GM12878 (cell line): Measurements from ENCODE around the gene MALRD1. TPM values are rescaled to one million over a fixed set of nuclear protein-coding genes. Genes with fewer than 3 reads are reported as not detected.

Experiments used
- ATAC-seq: fragments of 200-7000 bp; cut with Tn5 transposase; 3 replicates; pipeline ENCODE4 v1.9.1; 2020; ENCODE audit warnings: mild to moderate bottlenecking, moderate library complexity
- BruUV-seq: library from RNA; stranded (reverse); fragments of 400-500 nt; replicated peaks from 2 replicates; lab custom pipeline; 2021; lab: Mats Ljungman, UMichigan
- CTCF ChIA-PET: fragments of 300-600 bp; sonication (Branson Sonifier 250); formaldehyde crosslinking; extraction: SDS; loops from one replicate; lab custom pipeline; 2021; ENCODE audit warnings: inconsistent platforms; lab: Yijun Ruan, JAX
- POLR2A ChIA-PET: fragments of 350-600 bp; formaldehyde crosslinking; extraction: SDS; loops from one replicate; lab custom pipeline; 2021; ENCODE audit warnings: inconsistent platforms; lab: Charles Lee
- RAD21 ChIA-PET: fragments of 300-600 bp; sonication (Branson Sonifier 250); formaldehyde crosslinking; loops from one replicate; lab custom pipeline; 2023; ENCODE audit warnings: antibody characterized with exemption; ENCODE audit not compliant: unreplicated experiment; lab: Charles Lee
- SMC1A ChIA-PET: fragments of 300-600 bp; sonication (Branson Sonifier 250); formaldehyde crosslinking; loops from one replicate; lab custom pipeline; 2023; ENCODE audit not compliant: unreplicated experiment, uncharacterized antibody; lab: Charles Lee
- DNase-seq: peaks from one replicate; pipeline ENCODE4 v3.0.0-alpha.2; 2011; ENCODE audit warnings: low read depth, low spot score
- FAIRE-seq: peaks from 3 replicates; lab custom pipeline; 2011; peaks lifted over from hg19 to GRCh38; lab: Jason Lieb, UNC
- H2AFZ ChIP-seq: 2 replicates; pipeline ENCODE4 v1.6.0; 2011; ENCODE audit warnings: low read depth, low read length, control low read depth; ENCODE audit not compliant: control insufficient read depth
- H3K27ac ChIP-seq: 2 replicates; pipeline ENCODE4 v1.5.1; 2011; ENCODE audit warnings: control low read depth; ENCODE audit not compliant: control insufficient read depth, insufficient read depth
- H3K27me3 ChIP-seq, 2 experiments: replicated peaks in 1 of 2; 2 replicates each; pipeline versions ENCODE4 v1.6.0 to v1.6.1; 2011; ENCODE audit warnings: low read length in 1 of 2; ENCODE audit not compliant: control insufficient read depth in 2 of 2, insufficient read depth in 2 of 2
- H3K36me3 ChIP-seq, 2 experiments: 2 replicates each; pipeline ENCODE4 v1.5.1; 2011; ENCODE audit warnings: low read length in 1 of 2; ENCODE audit not compliant: control insufficient read depth in 2 of 2, insufficient read depth in 2 of 2
- H3K4me1 ChIP-seq: 2 replicates; pipeline ENCODE4 v1.6.1; 2011; ENCODE audit warnings: mild to moderate bottlenecking, low read length, moderate library complexity, mixed read lengths; ENCODE audit not compliant: control insufficient read depth, insufficient read depth
- H3K4me2 ChIP-seq: 2 replicates; pipeline ENCODE4 v1.6.0; 2011; ENCODE audit warnings: control low read depth; ENCODE audit not compliant: control insufficient read depth, insufficient read depth
- H3K4me3 ChIP-seq: fragments of 200-600 bp; sonication (generic); 2 replicates; pipeline ENCODE4 v1.5.1; 2016
- H3K79me2 ChIP-seq: 2 replicates; pipeline ENCODE4 v1.6.0; 2011; ENCODE audit warnings: low read length; ENCODE audit not compliant: control insufficient read depth, insufficient read depth
- H3K9ac ChIP-seq: 2 replicates; pipeline ENCODE4 v1.8.0; 2011; ENCODE audit warnings: low read length, control low read depth, mixed read lengths; ENCODE audit not compliant: control insufficient read depth, insufficient read depth
- H3K9me3 ChIP-seq: replicated peaks from 3 replicates; pipeline ENCODE4 v1.5.1; 2011; ENCODE audit warnings: mild to moderate bottlenecking, low read length; ENCODE audit not compliant: control insufficient read depth, insufficient read depth
- H4K20me1 ChIP-seq: 2 replicates; pipeline ENCODE4 v1.6.0; 2011; ENCODE audit not compliant: control insufficient read depth, insufficient read depth
- ASH2L ChIP-seq: fragments of 300-600, 200-600 bp; sonication (generic); IDR thresholded peaks from 2 replicates; pipeline ENCODE4 v1.6.1; 2017; ENCODE audit warnings: low read depth, mild to moderate bottlenecking, borderline replicate concordance
- BACH1 ChIP-seq: fragments of 450-650 bp; IDR thresholded peaks from 2 replicates; pipeline ENCODE4 v1.6.1; 2017; ENCODE audit warnings: mild to moderate bottlenecking, borderline replicate concordance
- BRCA1 ChIP-seq: IDR thresholded peaks from 2 replicates; pipeline ENCODE4 v1.6.1; 2011; ENCODE audit warnings: low read depth, low read length, improper control_type of control experiment
- CHD4 ChIP-seq: fragments of 200-600 bp; sonication (generic); IDR thresholded peaks from 2 replicates; pipeline ENCODE4 v1.6.1; 2016; ENCODE audit warnings: mild to moderate bottlenecking
- CREB1 ChIP-seq: IDR thresholded peaks from 2 replicates; pipeline ENCODE4 v1.6.1; 2012; ENCODE audit warnings: low read depth, mild to moderate bottlenecking, inconsistent platforms
- GATAD2B ChIP-seq: fragments of 450-650 bp; conservative IDR thresholded peaks from 2 replicates; pipeline ENCODE4 v1.6.1; 2017; ENCODE audit warnings: low read depth, mild to moderate bottlenecking, moderate library complexity
- IRF4 ChIP-seq: IDR thresholded peaks from 2 replicates; pipeline ENCODE4 v1.6.1; 2011; ENCODE audit warnings: low read depth, low read length
- LARP7 ChIP-seq: fragments of 450-650 bp; IDR thresholded peaks from 2 replicates; pipeline ENCODE4 v1.6.1; 2017; ENCODE audit warnings: mild to moderate bottlenecking
- MYB ChIP-seq: fragments of 150-350 bp; IDR thresholded peaks from 2 replicates; pipeline ENCODE4 v1.6.1; 2014; ENCODE audit warnings: mild to moderate bottlenecking, low read depth, low read length, borderline replicate concordance
- POU2F2 ChIP-seq: IDR thresholded peaks from 3 replicates; pipeline ENCODE4 v1.6.1; 2011; ENCODE audit warnings: low read depth, mild to moderate bottlenecking, low read length, borderline replicate concordance
- RB1 ChIP-seq: fragments of 450-650 bp; formaldehyde crosslinking; IDR thresholded peaks from 2 replicates; pipeline ENCODE4 v1.6.1; 2017; ENCODE audit warnings: mild to moderate bottlenecking, borderline replicate concordance
- SIX5 ChIP-seq: IDR thresholded peaks from 2 replicates; pipeline ENCODE4 v1.6.1; 2011; ENCODE audit warnings: mild to moderate bottlenecking, low read depth, low read length, moderate library complexity; ENCODE audit not compliant: severe bottlenecking
- STAT3 ChIP-seq: IDR thresholded peaks from 2 replicates; pipeline ENCODE4 v1.6.1; 2011; ENCODE audit warnings: low read depth, low read length, improper control_type of control experiment
- ZNF207 ChIP-seq: fragments of 450-650 bp; IDR thresholded peaks from 2 replicates; pipeline ENCODE4 v1.6.1; 2014; ENCODE audit warnings: antibody characterized with exemption, mild to moderate bottlenecking, borderline replicate concordance
- ZZZ3 ChIP-seq: IDR thresholded peaks from 2 replicates; pipeline ENCODE4 v1.6.1; 2011; ENCODE audit warnings: low read depth; ENCODE audit not compliant: control insufficient read depth, insufficient read length
- WGBS: methylation state at CpG from one replicate; pipeline ENCODE4 v1.1.6; 2016; ENCODE audit warnings: low lambda C conversion rate; ENCODE audit not compliant: insufficient replicate concordance, insufficient coverage; ENCODE audit errors: missing lambda C conversion rate; 5-methylcytosine and 5-hydroxymethylcytosine counted together
- in situ Hi-C: fragments of 300-500 bp; cut with MboI; formaldehyde crosslinking; loops from 9 replicates; pipeline ENCODE4 v1.14.3; 2018; ENCODE audit warnings: mixed read lengths
- intact Hi-C: fragments of 100-400 bp; cut with micrococcal nuclease; formaldehyde crosslinking; loops from one replicate; pipeline ENCODE4 v1.14.2; 2022; ENCODE audit not compliant: unreplicated experiment
- polyA plus RNA-seq, 11 experiments: library from polyadenylated mRNA; depleted of rRNA in 4 of 11; unstranded in 6 of 11; stranded (reverse) in 5 of 11; fragments of >200 nt; fragmentation: Nextera tagmentation in 4 of 11; fragmentation: Illumina TruSeq in 1 of 11; extraction: Ambion mirVana in 4 of 11; extraction: Trizol in 1 of 11; gene quantifications; 1 replicate in 1 of 11; 2 replicates in 10 of 11; pipeline versions ENCODE4 v1.2.1 to v1.2.3, GENCODE V29; 2011 to 2016; ENCODE audit warnings: inconsistent platforms in 2 of 11, missing spikeins in 2 of 11, low read depth in 1 of 11
- total RNA-seq, 4 experiments: library from RNA; depleted of rRNA in 3 of 4; stranded (reverse); fragments of >200 nt in 3 of 4; fragmentation: Illumina TruSeq in 1 of 4; extraction: Trizol in 1 of 4; gene quantifications; 2 replicates each; pipeline versions ENCODE4 v1.2.1 to v1.2.3, GENCODE V29; 2013 to 2021
- TF ChIP-seq, protein P1 (sequence below), 3 experiments: IDR thresholded peaks in 2 of 3; conservative IDR thresholded peaks in 1 of 3; 2 replicates each; pipeline ENCODE4 v1.5.1; 2011; ENCODE audit warnings: low read depth in 3 of 3, low read length in 3 of 3, mild to moderate bottlenecking in 3 of 3, control low read depth in 2 of 3, moderate library complexity in 2 of 3, inconsistent platforms in 1 of 3, mixed read lengths in 1 of 3; ENCODE audit not compliant: control insufficient read depth in 2 of 3, insufficient read depth in 1 of 3; ENCODE audit errors: extremely low read depth in 1 of 3
- TF ChIP-seq, protein P2 (sequence below): IDR thresholded peaks from 2 replicates; pipeline ENCODE4 v1.6.1; 2011; ENCODE audit warnings: mild to moderate bottlenecking, low read depth, low read length, moderate library complexity; ENCODE audit not compliant: insufficient replicate concordance

Gene MALRD1
- total and polyA plus RNA-seq, 10 of the 15 experiments (the other 5 are each of a cell fraction or from before 2014, with no cell fraction given), result 0.12 to 6.6 (median 0.26) TPM; not detected in 2

- no peak overlapping the region for H3K4me2 ChIP-seq
- H3K27me3 ChIP-seq, result no peaks in the 10 kb centered on the region
- no peak for ATAC-seq
- no peaks in the 10 kb centered on the region for H4K20me1 ChIP-seq
- no peaks in the 10 kb centered on the region for H3K36me3 ChIP-seq
- no peak overlapping the region for H3K9ac ChIP-seq
- SMC1A ChIA-PET, result interaction anchor here (0.7 kb wide), 1 partner anchor 1903 kb away, joined by 3 read pairs; no protein-coding TSS in a partner anchor
- BruUV-seq, result no TSS peak
- CTCF ChIA-PET, result no interaction called here
- in situ Hi-C loops, result no loop called here
- no peak overlapping the region for H3K27ac ChIP-seq
- RAD21 ChIA-PET, result no interaction called here
- no peak for DNase-seq
- no peak overlapping the region for H3K4me3 ChIP-seq
- no peaks in the 10 kb centered on the region for H3K4me1 ChIP-seq
- no peak for FAIRE-seq
- no peak overlapping the region for H2AFZ ChIP-seq
- WGBS, result 0% methylated on average over 2 of the region's 2 CpGs
- intact Hi-C loops, result no loop called here
- TF ChIP-seq SIX5 (no peak), STAT3 (no peak), BACH1 (no peak), GATAD2B (no peak), ZZZ3 (no peak), IRF4 (no peak), CREB1 (no peak), LARP7 (no peak), CHD4 (no peak)
- POLR2A ChIA-PET, result no interaction called here
- no peaks in the 10 kb centered on the region for H3K79me2 ChIP-seq
- no peaks in the 10 kb centered on the region for H3K9me3 ChIP-seq
Observed at GRCh38 chr10:19775296-19775695, 726.7 kb downstream of the MALRD1 start.

DNA sequence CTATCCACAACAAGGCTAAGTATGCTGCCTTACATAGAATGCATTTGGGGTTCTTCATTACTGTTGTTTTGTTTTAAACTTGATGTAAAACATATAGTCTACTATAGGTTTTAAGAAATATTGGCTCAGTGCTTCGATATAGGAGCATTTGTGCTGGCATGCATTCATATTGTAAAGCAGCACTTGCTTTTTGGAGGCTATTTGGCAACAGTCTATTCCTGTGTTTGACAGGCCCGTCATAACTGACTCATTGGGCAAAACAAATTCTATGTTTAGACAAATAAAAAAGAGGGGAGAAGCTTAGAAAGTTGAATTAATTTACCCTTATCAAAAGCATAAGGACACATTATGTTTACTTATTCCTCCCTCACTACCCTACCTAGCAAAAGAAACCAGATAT is 729.2 kb downstream of the MALRD1 start:
- DNase-seq (no peak), ATAC-seq (no peak), FAIRE-seq (no peak)
- RAD21 ChIA-PET, result no interaction called here
- 31% methylated on average over 2 of the region's 2 CpGs for WGBS
- H3K4me3 ChIP-seq, result no peak overlapping the region
- CTCF ChIA-PET, result interaction anchor here (1.0 kb wide), 1 partner anchor 10 kb away, joined by 3 read pairs; no protein-coding TSS in a partner anchor
- H2AFZ ChIP-seq, result no peak overlapping the region
- H3K4me2 ChIP-seq, result no peak overlapping the region
- SMC1A ChIA-PET, result no interaction called here
- no peaks in the 10 kb centered on the region for H3K79me2 ChIP-seq
- H4K20me1 ChIP-seq, result no peaks in the 10 kb centered on the region
- no peaks in the 10 kb centered on the region for H3K27me3 ChIP-seq
- no peaks in the 10 kb centered on the region for H3K36me3 ChIP-seq
- no peaks in the 10 kb centered on the region for H3K4me1 ChIP-seq
- no TSS peak for BruUV-seq
- H3K9ac ChIP-seq, result no peak overlapping the region
- POLR2A ChIA-PET, result no interaction called here
- intact Hi-C loops, result no loop called here
- H3K9me3 ChIP-seq, result no peaks in the 10 kb centered on the region
- no peak overlapping the region for H3K27ac ChIP-seq
- in situ Hi-C loops, result no loop called here
- no peak for TF ChIP-seq POU2F2
- TF ChIP-seq BRCA1, result no peak
- TF ChIP-seq ZNF207, result no peak
- no peak for TF ChIP-seq ASH2L
- TF ChIP-seq MYB, result no peak
- TF ChIP-seq, protein P1, sequence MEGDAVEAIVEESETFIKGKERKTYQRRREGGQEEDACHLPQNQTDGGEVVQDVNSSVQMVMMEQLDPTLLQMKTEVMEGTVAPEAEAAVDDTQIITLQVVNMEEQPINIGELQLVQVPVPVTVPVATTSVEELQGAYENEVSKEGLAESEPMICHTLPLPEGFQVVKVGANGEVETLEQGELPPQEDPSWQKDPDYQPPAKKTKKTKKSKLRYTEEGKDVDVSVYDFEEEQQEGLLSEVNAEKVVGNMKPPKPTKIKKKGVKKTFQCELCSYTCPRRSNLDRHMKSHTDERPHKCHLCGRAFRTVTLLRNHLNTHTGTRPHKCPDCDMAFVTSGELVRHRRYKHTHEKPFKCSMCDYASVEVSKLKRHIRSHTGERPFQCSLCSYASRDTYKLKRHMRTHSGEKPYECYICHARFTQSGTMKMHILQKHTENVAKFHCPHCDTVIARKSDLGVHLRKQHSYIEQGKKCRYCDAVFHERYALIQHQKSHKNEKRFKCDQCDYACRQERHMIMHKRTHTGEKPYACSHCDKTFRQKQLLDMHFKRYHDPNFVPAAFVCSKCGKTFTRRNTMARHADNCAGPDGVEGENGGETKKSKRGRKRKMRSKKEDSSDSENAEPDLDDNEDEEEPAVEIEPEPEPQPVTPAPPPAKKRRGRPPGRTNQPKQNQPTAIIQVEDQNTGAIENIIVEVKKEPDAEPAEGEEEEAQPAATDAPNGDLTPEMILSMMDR (IDR thresholded peaks at IDR 0.05 in 2 of 3, conservative IDR thresholded peaks at IDR 0.05 in 1 of 3; ENCODE audit: control insufficient read depth in 2 of 3, extremely low read depth in 1 of 3, insufficient read depth in 1 of 3, low read depth in 3 of 3, low read length in 3 of 3), result no peak
- no peak for TF ChIP-seq RB1
- TF ChIP-seq, protein P2, sequence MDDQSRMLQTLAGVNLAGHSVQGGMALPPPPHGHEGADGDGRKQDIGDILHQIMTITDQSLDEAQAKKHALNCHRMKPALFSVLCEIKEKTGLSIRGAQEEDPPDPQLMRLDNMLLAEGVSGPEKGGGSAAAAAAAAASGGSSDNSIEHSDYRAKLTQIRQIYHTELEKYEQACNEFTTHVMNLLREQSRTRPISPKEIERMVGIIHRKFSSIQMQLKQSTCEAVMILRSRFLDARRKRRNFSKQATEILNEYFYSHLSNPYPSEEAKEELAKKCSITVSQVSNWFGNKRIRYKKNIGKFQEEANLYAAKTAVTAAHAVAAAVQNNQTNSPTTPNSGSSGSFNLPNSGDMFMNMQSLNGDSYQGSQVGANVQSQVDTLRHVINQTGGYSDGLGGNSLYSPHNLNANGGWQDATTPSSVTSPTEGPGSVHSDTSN, result no peak
